K562 (cell line): ENCODE results near the gene SVIL. TPM values are rescaled to one million over a fixed set of nuclear protein-coding genes. Genes with fewer than 3 reads are reported as not detected.
"Not testable (repeated sequence)": the region's sequence is repeated elsewhere in the genome, so short reads cannot be mapped to it uniquely, and the experiment has no call there.

ENCODE experiments used
- ATAC-seq: fragments of 200-7000 bp; cut with Tn5 transposase; 3 replicates; pipeline ENCODE4 v1.9.1; 2020; ENCODE audit warnings: moderate library complexity
- BruUV-seq: library from RNA; stranded (reverse); fragments of 400-500 nt; replicated peaks from 2 replicates; lab custom pipeline; 2021; lab: Mats Ljungman, UMichigan
- CTCF ChIA-PET: fragments of 300-600 bp; formaldehyde crosslinking; extraction: SDS; loops from one replicate; lab custom pipeline; 2021; ENCODE audit warnings: low intra/inter-chr PET ratio; lab: Yijun Ruan, JAX
- POLR2A ChIA-PET: fragments of 300-600, 350-650 bp; sonication (Branson Sonifier 250); formaldehyde crosslinking; extraction: SDS; loops from one replicate; lab custom pipeline; 2021; ENCODE audit warnings: antibody characterized with exemption, inconsistent platforms; lab: Yijun Ruan, JAX
- DNase-seq, 4 experiments: peaks; one replicate each; pipeline versions ENCODE4 v3.0.0 to v3.0.0-alpha.2; 2011 to 2018; ENCODE audit warnings: low spot score in 3 of 4, mixed read lengths in 3 of 4; ENCODE audit errors: extremely low read depth in 1 of 4
- FAIRE-seq: peaks from 2 replicates; lab custom pipeline; 2011; peaks lifted over from hg19 to GRCh38; lab: Jason Lieb, UNC
- H2AFZ ChIP-seq: 2 replicates; pipeline ENCODE4 v1.6.0; 2011; ENCODE audit warnings: low read depth, low read length, control low read depth, inconsistent platforms
- H3K27ac ChIP-seq: fragments of 200-600 bp; 3 replicates; pipeline ENCODE4 v1.8.0; 2011; ENCODE audit warnings: low read depth, mild to moderate bottlenecking, control low read depth, inconsistent platforms, low read length, moderate library complexity, mixed read lengths; ENCODE audit errors: extremely low read depth
- H3K27me3 ChIP-seq, 2 experiments: fragments of 300-600 bp in 1 of 2; 2 replicates in 1 of 2; 3 replicates in 1 of 2; pipeline versions ENCODE4 v1.6.0 to v1.8.0; 2011; ENCODE audit warnings: inconsistent platforms in 2 of 2, low read length in 2 of 2, mild to moderate bottlenecking in 1 of 2, mixed read lengths in 1 of 2, moderate library complexity in 1 of 2; ENCODE audit not compliant: control insufficient read depth in 2 of 2, insufficient read depth in 2 of 2
- H3K36me3 ChIP-seq: fragments of 300-600 bp; 3 replicates; pipeline ENCODE4 v1.8.0; 2011; ENCODE audit warnings: mild to moderate bottlenecking, low read length, inconsistent platforms; ENCODE audit not compliant: control insufficient read depth, insufficient read depth
- H3K4me1 ChIP-seq, 2 experiments: fragments of 200-600 bp in 1 of 2; replicated peaks in 1 of 2; 2 replicates in 1 of 2; 3 replicates in 1 of 2; pipeline versions ENCODE4 v1.5.1 to v1.8.0; 2011; ENCODE audit warnings: inconsistent platforms in 2 of 2, low read length in 2 of 2, mild to moderate bottlenecking in 1 of 2, mixed read lengths in 1 of 2, moderate library complexity in 1 of 2; ENCODE audit not compliant: control insufficient read depth in 2 of 2, insufficient read depth in 2 of 2
- H3K4me2 ChIP-seq: 2 replicates; pipeline ENCODE4 v1.6.1; 2011; ENCODE audit warnings: low read length, control low read depth, inconsistent platforms, mixed read lengths; ENCODE audit not compliant: insufficient read depth
- H3K4me3 ChIP-seq: fragments of 200-600 bp; sonication (generic), shearing (Covaris generic); 2 replicates; pipeline ENCODE4 v1.5.1; 2016; ENCODE audit warnings: control low read depth, inconsistent platforms
- H3K79me2 ChIP-seq: fragments of 200-600 bp; 3 replicates; pipeline ENCODE4 v1.8.0; 2011; ENCODE audit warnings: low read length, inconsistent platforms; ENCODE audit not compliant: control insufficient read depth, insufficient read depth
- H3K9ac ChIP-seq, 2 experiments: 2 replicates each; pipeline versions ENCODE4 v1.6.0 to v1.6.1; 2011; ENCODE audit warnings: low read depth in 2 of 2, low read length in 2 of 2, control low read depth in 1 of 2, inconsistent platforms in 1 of 2, mild to moderate bottlenecking in 1 of 2, mixed read lengths in 1 of 2; ENCODE audit not compliant: insufficient read depth in 1 of 2
- H3K9me1 ChIP-seq: one replicate; pipeline ENCODE4 v1.6.0; 2011; ENCODE audit warnings: inconsistent platforms, mild to moderate bottlenecking, low read length, moderate library complexity; ENCODE audit not compliant: control insufficient read depth, insufficient read depth
- H3K9me3 ChIP-seq: replicated peaks from 2 replicates; pipeline ENCODE4 v1.5.1; 2011; ENCODE audit warnings: low read depth, low read length, inconsistent platforms; ENCODE audit not compliant: control insufficient read depth, insufficient read depth
- H4K20me1 ChIP-seq: replicated peaks from 2 replicates; pipeline ENCODE4 v1.6.1; 2011; ENCODE audit warnings: low read length, inconsistent platforms, mixed read lengths; ENCODE audit not compliant: control insufficient read depth, insufficient read depth
- RAD21 ChIP-seq, 2 experiments: fragments of 250-450 bp in 1 of 2; fragments of 450-650 bp in 1 of 2; sonication (Bioruptor Pico) in 1 of 2; formaldehyde crosslinking in 1 of 2; IDR thresholded peaks in 1 of 2; conservative IDR thresholded peaks in 1 of 2; 2 replicates each; pipeline versions ENCODE4 v1.4.0 to v1.8.0; 2020 to 2022; ENCODE audit warnings: mild to moderate bottlenecking in 2 of 2, moderate library complexity in 1 of 2
- WGBS: fragments of 100-300 bp; shearing (Covaris generic); methylation state at CpG from one replicate; pipeline ENCODE4 v1.1.6; 2016; ENCODE audit warnings: low coverage, mixed read lengths; ENCODE audit not compliant: insufficient coverage; ENCODE audit errors: missing lambda C conversion rate; 5-methylcytosine and 5-hydroxymethylcytosine counted together
- in situ Hi-C: fragments of 300-500 bp; cut with MboI; formaldehyde crosslinking; loops from 4 replicates; pipeline ENCODE4 v1.15.0; 2018; ENCODE audit warnings: inconsistent platforms, mixed read lengths
- intact Hi-C: fragments of 100-400 bp; cut with micrococcal nuclease; formaldehyde crosslinking; loops from 2 replicates; pipeline ENCODE4 v1.14.2; 2022
- polyA plus RNA-seq, 8 experiments: library from polyadenylated mRNA; depleted of rRNA in 4 of 8; stranded (reverse) in 5 of 8; unstranded in 3 of 8; fragments of >200 nt; fragmentation: Nextera tagmentation in 2 of 8; fragmentation: Illumina TruSeq in 1 of 8; extraction: Ambion mirVana in 2 of 8; extraction: Trizol in 1 of 8; gene quantifications; 2 replicates each; pipeline versions ENCODE4 v1.2.1 to v1.2.3, GENCODE V29; 2011 to 2014; ENCODE audit warnings: inconsistent platforms in 1 of 8, missing spikeins in 1 of 8
- total RNA-seq, 7 experiments: library from RNA; depleted of rRNA in 6 of 7; stranded (reverse); fragments of >200 nt in 6 of 7; fragmentation: Illumina TruSeq in 2 of 7; extraction: Trizol in 2 of 7; gene quantifications; 2 replicates each; pipeline versions ENCODE4 v1.2.1 to v1.2.3, GENCODE V29; 2011 to 2021; ENCODE audit warnings: low replicate concordance in 1 of 7
- TF ChIP-seq, protein P1 (sequence below), 3 experiments: IDR thresholded peaks in 2 of 3; conservative IDR thresholded peaks in 1 of 3; 2 replicates each; pipeline ENCODE4 v1.5.1; 2011 to 2012; ENCODE audit warnings: low read length in 3 of 3, mild to moderate bottlenecking in 3 of 3, control low read depth in 2 of 3, improper control_type of control experiment in 1 of 3, inconsistent platforms in 1 of 3, low read depth in 1 of 3, mixed read lengths in 1 of 3, moderate library complexity in 1 of 3; ENCODE audit not compliant: insufficient read depth in 2 of 3

SVIL gene
- total and polyA plus RNA-seq, 9 of the 15 experiments (the other 6 are each of a cell fraction or from before 2014, with no cell fraction given) = under 0.01 to 0.18 (median 0.05) TPM; not detected in 3

DNA sequence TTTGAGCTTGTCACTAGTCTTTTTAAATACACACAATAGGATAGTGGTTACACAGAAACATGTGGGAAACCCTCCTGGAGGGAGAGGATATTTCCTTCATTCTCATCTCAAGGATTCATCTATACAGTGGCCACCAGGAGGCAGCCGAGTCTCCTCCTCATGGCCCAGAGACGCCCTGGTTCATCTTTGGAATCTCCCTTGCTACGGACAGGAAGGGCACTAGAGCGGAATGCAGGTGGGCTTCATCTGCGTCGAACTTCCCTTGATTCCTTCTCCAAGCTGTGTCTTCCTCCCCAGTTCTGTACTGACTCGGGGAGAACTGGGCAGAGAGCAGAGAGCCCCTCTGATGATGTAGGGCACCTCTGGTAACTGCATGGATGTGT is 146.9 kb downstream of the SVIL start:
- CTCF ChIA-PET, H3K9me3 ChIP-seq, H3K4me3 ChIP-seq, H3K27ac ChIP-seq, H3K4me1 ChIP-seq, BruUV-seq, H3K4me2 ChIP-seq, H3K9me1 ChIP-seq, DNase-seq, H2AFZ ChIP-seq: not testable (repeated sequence)
- FAIRE-seq = peak; percentile 90
- intact Hi-C loops = loop anchor here (5.0 kb wide), 1 partner anchor 104 kb away; no protein-coding TSS in a partner anchor
- peaks cover 9 to 35% of the 10 kb centered on the region in 2 experiments; a peak in 4 of 5 replicates for H3K27me3 ChIP-seq
- ATAC-seq = peak; percentile 91
- 0% methylated on average over 7 of the region's 7 CpGs for WGBS
- TF ChIP-seq, protein P1, sequence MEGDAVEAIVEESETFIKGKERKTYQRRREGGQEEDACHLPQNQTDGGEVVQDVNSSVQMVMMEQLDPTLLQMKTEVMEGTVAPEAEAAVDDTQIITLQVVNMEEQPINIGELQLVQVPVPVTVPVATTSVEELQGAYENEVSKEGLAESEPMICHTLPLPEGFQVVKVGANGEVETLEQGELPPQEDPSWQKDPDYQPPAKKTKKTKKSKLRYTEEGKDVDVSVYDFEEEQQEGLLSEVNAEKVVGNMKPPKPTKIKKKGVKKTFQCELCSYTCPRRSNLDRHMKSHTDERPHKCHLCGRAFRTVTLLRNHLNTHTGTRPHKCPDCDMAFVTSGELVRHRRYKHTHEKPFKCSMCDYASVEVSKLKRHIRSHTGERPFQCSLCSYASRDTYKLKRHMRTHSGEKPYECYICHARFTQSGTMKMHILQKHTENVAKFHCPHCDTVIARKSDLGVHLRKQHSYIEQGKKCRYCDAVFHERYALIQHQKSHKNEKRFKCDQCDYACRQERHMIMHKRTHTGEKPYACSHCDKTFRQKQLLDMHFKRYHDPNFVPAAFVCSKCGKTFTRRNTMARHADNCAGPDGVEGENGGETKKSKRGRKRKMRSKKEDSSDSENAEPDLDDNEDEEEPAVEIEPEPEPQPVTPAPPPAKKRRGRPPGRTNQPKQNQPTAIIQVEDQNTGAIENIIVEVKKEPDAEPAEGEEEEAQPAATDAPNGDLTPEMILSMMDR (IDR thresholded peaks at IDR 0.05 in 2 of 3, conservative IDR thresholded peaks at IDR 0.05 in 1 of 3; ENCODE audit: insufficient read depth in 2 of 3, low read depth in 1 of 3, low read length in 3 of 3) = peak; percentile 24 to 45 (median 30); a peak in 5 of 6 replicates
- 0 out of 4 replicates have a peak, but pooled peaks of 1 of the 2 experiments have one; percentile 13 for TF ChIP-seq RAD21 (CRISPR knock-in tag; conservative IDR thresholded peaks at IDR 0.05 in 1 of 2, IDR thresholded peaks at IDR 0.05 in 1 of 2)
- TF ChIP-seq, all 486 proteins: peak for 2; not testable (repeated sequence) for 484
- H3K79me2 ChIP-seq, POLR2A ChIA-PET, H4K20me1 ChIP-seq, H3K36me3 ChIP-seq, H3K9ac ChIP-seq, in situ Hi-C loops: not testable (repeated sequence)

DNA sequence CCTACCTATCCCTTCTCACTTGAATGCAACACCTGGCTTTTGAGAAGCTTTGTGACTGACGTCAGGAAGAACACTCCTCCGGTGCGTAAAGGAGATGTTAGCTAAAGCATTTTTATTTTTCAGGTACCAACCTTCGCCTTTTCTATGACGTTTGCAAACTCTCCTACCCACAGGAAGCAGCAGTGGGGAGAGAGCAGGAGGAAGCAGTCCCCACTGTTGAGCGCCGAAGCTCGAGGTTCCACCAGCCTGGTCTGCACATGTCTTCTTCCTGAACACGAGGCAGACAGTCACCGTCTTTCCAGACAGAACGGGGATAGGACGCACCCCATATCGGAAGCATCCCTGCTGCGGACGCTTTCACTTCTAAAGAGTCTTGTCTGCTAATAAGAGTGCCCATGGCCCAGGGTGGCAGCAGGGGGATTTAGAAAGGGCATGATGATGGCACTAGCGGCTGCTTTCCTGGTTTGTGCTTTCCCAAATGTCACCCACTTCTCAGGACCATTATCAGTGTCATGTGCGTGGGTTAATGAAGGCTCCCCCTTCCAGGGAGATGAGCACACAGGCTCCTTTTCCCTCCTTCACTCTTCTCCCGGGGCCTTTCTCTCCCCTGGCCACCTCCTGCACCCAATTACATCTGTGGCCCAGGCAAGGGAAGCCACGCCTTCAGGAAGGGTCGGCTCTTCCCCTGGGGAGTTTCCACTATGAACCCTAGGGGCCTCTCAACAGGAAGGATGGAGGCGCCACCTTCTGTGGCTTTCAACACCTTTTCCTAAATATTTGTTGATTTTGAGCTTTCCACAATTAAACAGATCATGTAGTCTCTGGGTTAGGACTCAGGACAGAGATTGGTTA is 147.5 kb downstream of the SVIL start:
- H3K27me3 ChIP-seq = peaks cover 10 to 36% of the 10 kb centered on the region in 2 experiments; a peak in 4 of 5 replicates
- ATAC-seq, H3K9me1 ChIP-seq, BruUV-seq, FAIRE-seq, H3K79me2 ChIP-seq, POLR2A ChIA-PET, DNase-seq, CTCF ChIA-PET, H3K9ac ChIP-seq, H3K36me3 ChIP-seq, H2AFZ ChIP-seq, H4K20me1 ChIP-seq, H3K4me2 ChIP-seq, H3K9me3 ChIP-seq, H3K4me1 ChIP-seq, in situ Hi-C loops, H3K27ac ChIP-seq, H3K4me3 ChIP-seq: not testable (repeated sequence)
- intact Hi-C loops = loop anchor here (5.0 kb wide), 1 partner anchor 105 kb away; no protein-coding TSS in a partner anchor
- 1% methylated on average over 21 of the region's 21 CpGs for WGBS
